GM18507 (cell line): ENCODE results near the gene TEX14.
"Not testable (repeated sequence)": the region's sequence is repeated elsewhere in the genome, so short reads cannot be mapped to it uniquely, and the experiment has no call there.

Experiments used
- DNase-seq: peaks from one replicate; pipeline ENCODE4 v3.0.0; 2011; ENCODE audit warnings: low read depth; ENCODE audit not compliant: insufficient read length; ENCODE audit errors: extremely low spot score
- FAIRE-seq: peaks from 2 replicates; lab custom pipeline; 2011; peaks lifted over from hg19 to GRCh38; lab: Jason Lieb, UNC

Gene TEX14

DNA sequence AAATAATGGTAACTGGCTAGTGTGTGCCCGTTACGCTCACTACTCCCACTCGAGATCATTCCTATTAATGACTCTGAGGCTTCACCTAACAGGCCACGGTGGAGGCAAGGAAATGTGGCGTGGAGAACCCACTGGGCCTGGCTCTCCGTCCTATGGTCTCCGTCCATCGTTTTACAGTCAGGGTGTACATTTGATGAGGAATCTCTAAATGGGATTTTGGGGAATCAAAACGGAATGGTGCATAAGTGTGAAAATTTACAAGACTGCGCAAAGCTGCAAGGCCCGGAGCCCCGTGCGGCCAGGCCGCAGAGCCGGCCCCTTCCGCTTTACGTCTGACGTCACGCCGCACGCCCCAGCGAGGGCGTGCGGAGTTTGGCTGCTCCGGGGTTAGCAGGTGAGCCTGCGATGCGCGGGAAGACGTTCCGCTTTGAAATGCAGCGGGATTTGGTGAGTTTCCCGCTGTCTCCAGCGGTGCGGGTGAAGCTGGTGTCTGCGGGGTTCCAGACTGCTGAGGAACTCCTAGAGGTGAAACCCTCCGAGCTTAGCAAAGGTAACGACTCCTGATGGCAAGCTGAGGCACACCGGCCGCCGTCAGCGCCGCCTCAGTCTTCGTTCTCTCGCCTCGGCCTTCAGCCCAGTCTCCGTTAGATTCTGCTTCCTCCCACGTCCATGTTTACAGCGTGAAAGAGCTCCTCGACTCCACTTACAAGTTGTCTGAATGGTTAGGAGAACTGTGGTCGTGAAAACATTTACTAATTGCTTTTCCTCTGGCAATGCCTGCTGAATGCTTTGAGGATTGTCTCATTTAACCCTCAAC, 602 bp upstream of the TEX14 start, which contains the start of gene RAD51C:
Gene RAD51C (plus strand): TSS at position 364 of the 817 bp plus-strand sequence. CDS start 42 bp downstream, at position 406.
- FAIRE-seq = peak; percentile 90

DNA sequence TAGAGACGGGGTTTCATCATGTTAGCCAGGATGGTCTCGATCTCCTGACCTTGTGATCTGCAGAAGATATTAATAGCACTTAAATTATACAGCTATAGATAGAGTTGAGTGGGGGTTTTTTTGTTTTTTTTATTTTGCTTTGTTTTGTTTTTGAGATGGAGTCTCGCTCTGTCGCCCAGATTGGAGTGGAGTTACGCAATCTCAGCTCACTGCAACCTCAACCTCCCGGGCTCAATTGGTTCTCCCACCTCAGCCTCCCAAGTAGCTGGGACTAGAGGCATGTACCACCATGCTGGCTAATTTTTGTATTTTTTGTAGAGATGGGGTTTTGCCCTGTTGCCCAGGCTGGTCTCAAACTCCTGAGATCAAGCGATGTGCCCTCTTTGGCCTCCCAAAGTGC, 1.8 kb downstream of the TEX14 start:
- not testable (repeated sequence) for DNase-seq, FAIRE-seq

More for the DNA sequence above, 602 bp upstream of the TEX14 start, which contains the start of gene RAD51C:
- peak; percentile 89 for DNase-seq

DNA sequence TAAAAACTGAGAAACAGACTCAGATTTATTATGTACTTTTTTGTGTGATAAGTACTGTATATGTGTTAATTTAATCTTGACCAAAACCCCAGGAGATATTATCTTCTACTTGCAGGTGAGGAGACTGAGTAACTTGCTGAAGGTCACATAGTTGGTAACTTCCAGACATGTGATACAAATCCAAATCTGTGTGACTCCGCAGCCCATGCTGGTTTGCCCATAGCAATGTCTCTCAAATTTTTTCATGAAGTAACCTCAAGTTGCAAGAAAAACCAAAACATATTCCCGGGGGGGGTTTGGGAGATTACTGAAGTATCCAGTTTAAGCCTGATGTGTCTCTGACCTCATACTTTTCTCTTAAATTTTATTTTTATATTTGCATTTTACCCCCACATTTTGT, 3.3 kb downstream of the TEX14 start:
- DNase-seq (no peak), FAIRE-seq (no peak)

DNA sequence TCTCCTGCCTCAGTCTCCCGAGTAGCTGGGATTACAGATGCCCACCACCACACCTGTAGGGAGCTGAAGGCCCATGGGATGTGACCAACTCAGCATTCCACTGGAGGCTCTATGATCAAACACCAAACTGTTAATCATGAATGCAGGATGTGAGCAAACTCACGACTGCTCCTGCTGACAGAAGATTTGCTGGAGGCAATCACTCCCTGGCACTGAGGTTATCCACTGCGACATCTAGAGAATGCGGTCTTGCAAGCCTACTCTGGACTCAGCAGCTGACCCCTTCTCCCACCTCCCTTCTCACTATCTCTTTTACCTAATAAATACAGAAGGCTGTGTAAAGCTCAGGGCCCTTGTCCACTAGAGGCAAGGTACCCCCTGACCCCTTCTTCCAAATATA, 4.9 kb downstream of the TEX14 start:
- FAIRE-seq = no peak

DNA sequence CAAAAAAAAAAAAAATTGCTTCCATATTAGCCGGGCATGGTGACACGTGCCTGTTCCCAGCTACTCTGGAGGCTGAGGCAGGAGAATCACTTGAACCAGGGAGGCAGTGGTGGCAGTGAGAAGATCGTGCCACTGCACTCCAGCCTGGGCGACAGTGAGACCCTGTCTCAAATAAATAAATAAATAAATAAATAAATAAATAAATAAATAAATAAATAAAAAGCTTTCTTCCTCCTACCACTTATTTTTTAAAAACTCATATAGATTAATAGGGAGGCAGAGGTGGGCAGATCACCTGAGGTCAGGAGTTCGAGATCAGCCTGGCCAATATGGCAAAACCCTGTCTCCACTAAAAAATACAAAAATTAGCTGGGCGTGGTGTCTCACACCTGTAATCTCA, 7.4 kb downstream of the TEX14 start:
- not testable (repeated sequence) for FAIRE-seq, DNase-seq

More for the DNA sequence above, 4.9 kb downstream of the TEX14 start:
- DNase-seq = no peak

DNA sequence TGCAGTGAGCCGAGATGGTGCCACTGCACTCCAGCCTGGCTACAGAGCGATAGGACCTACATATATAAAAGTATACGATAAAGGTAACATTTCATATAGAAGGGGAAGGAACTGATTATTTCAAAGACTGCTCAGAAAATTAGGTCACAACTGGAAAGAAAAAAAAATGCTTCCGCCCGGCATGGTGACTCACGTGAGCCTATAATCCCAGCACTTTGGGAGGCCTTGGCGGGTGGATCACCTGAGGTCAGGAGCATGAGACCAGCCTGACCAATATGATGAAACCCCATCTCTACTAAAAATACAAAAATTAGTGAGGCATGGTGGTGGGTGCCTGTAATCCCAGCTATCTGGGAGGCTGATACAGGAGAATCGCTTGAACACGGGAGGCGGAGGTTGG, 7.8 kb downstream of the TEX14 start:
- DNase-seq (no peak), FAIRE-seq (no peak)

DNA sequence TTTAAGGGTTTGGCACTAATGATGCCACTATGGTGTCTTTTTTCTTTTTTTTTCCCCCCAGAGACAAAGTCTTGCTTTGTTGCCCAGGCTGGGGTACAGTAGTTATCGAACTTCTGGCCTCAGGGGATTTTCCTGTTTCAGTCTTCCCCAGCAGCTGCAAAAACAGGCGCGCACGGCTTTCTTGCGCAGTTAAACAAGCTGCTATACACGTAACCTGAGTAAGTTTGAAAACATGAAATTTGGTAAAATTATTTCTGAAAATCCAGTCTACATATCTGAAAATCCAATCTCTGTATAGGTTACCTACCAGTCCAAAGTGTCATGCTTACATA, 11.8 kb downstream of the TEX14 start:
- no peak for FAIRE-seq
- DNase-seq = no peak

DNA sequence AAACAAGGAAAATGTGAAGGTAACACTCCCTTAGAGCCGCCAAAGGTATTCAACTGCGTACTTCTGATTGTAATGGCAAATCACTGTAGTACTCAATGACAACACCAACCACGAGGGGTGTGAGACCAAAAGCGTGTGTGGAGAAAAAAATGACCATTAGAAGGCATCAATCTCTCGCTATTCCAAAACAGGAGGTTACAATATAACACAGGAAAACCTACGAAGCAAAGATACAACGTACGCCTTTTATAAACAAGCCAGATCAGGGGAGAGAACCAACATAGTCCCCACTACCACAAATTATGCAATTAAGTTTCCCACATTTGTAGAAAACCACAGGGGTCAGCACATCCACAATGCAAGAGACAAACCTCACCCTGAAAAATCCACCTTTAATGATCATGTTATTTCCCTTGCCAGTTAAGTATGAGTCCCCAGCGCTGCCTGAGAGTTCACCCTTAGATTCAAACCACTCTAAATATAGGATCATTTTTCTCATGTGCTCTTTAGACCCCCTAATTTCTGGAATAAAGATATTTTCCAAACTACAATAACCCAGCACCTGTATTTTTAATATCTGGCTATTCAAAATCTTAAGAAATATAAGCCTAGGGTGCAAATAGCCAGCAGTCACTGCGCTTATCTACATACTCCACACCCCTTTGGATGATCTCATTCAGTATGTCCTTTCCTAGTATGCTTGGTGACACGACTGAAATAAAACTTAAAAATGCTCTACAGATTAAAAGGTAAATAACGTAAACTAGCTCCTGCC, 12.4 kb downstream of the TEX14 start:
- FAIRE-seq (no peak), DNase-seq (no peak)

DNA sequence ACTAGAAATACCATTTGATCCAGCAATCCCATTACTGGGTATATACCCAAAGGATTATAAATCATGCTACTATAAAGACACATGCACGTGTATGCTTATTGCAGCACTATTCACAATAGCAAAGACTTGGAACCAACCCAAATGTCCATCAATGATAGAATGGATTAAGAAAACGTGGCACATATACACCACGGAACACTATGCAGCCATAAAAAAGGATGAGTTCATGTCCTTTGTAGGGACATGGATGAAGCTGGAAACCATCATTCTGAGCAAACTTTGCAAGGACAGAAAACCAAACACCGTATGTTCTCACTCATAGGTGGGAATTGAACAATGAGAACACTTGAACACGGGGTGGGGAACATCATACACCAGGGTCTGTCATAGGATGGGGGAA, 13.6 kb downstream of the TEX14 start:
- DNase-seq, FAIRE-seq: not testable (repeated sequence)

DNA sequence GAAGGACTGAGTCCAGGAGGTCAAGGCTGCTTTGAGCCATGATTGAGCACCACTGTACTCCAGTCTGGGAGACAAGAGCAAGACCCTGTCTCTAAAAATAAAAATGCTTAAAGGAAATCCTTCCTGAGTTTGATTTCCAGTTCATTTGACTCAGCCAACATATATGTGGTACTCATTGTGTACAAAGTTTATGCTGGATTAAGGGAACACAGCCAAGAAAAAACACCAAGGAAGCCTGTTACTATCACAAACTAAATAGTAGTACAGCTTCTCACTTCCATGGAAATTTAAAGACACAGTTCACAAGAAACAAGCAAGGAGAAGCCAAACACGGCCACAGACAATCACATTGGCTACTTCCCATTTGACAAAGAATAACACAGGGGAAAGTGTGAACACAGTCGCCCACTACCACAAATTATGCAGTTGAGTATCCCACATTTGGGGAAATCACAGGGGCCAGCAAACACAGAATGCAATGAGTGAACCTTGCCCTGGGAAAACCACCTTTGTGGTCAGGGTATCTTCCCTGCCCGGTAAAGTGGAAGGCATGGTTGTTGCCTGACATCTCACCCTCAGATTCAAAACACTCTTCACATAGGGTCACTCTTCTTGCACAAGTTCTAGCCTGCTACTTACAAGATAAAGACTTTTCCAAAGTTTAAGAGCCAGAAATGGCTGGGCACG, 14.5 kb downstream of the TEX14 start:
- FAIRE-seq (no peak), DNase-seq (no peak)

DNA sequence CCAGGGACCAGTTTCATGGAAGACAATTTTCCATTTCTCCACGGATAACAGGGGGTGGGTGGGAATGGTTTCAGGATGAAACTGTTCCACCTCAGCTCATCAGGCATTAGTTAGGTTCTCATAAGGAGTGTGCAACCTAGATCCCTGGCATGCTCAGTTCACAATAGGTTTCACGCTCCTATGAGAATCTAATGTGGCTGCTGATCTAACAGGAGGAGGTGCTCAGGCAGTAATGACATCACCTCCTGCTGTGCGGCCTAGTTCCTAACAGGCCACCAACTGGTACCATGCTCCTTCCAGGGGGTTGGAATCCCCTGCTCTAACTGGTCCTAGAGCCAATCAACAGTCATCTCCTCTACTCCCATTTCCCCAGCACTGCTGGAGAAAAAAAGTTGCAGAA, 19.9 kb downstream of the TEX14 start:
- FAIRE-seq = no peak
- DNase-seq = no peak

DNA sequence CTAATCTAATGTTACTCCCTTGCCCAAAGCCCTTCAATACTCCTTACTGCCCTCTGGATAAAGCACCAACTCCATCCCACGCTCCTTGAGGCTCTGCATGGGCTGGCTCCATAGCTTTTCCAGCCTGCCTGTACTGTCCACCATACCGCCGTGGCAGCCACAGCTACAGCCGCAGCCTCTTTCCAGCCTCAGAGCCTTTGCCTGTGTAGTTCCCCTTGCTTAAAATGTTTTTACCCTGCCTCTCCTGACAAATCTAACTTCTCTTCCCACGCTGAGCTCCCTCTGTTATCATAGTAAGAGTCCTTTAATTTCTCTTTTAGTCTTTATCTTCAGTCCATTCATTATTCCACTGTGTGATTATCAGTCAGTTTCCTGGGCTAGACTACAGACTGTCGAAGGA, 22.0 kb downstream of the TEX14 start:
- FAIRE-seq (no peak), DNase-seq (no peak)

DNA sequence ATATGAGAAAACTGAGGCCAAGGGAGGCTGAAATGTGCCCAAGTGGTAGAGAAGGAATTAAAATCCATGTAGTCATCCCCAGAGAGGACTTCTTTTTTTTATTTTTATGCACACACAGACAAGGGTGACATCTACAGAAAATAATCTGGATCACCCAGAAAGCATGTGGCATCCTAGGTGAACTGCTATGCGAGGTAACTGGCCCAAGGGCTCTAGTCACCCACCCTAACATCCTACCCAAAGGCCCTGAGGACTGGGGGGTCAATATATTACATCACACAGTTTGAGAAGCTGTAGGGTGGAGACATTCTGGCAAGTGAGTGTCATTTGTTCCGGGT, 23.3 kb downstream of the TEX14 start:
- DNase-seq (no peak), FAIRE-seq (no peak)

DNA sequence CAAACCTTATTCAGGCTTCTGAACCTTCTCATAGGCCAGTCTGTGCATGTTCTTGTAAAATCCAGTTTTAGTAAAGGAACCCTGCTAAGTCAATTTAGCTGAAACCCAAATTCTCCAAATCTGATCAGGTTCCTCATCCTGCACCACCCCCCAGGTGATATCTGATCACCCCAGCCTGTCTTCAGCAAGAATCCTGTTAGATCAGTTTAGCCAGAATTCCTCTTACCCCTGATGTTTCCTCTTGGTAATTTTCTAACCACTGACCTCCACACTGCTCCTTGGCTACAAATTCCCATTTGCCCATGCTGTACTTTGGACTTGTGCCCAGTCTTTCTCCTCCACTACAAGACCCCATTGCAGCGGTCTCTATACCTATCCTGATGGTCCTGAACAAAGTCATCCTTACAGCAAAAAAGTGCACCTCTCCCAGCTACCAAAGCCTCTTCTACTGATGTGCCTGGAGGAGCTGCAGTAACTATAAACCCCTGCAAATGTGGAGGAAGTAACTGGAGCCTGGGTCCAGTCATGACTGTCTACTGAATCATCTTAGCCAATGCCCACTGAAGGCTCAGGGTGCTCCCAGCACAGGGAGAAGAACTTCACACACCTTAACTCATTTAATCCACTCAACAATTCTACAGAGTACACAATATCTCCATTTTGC, 23.8 kb downstream of the TEX14 start:
- no peak for DNase-seq
- FAIRE-seq = no peak

DNA sequence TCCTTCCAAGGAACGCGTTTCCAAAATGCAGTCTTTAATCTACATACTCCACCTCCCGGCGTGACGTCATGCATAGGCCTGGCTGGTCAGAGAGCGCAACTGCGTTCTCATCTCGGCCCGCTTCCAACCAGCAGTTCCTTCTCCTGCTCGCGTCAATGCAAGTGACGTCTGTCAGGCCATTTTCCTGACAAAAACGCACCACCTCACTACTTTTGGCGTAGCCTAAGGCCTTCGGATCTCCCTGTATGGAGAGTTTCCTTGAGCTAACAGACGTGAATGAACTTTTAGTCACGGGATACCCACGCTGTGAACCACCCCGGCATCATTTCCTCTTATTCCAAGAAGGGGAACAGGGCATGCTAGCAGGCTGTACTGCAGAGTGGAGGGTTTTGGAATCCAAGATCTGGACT, 25.0 kb downstream of the TEX14 start:
- FAIRE-seq (no peak), DNase-seq (no peak)

DNA sequence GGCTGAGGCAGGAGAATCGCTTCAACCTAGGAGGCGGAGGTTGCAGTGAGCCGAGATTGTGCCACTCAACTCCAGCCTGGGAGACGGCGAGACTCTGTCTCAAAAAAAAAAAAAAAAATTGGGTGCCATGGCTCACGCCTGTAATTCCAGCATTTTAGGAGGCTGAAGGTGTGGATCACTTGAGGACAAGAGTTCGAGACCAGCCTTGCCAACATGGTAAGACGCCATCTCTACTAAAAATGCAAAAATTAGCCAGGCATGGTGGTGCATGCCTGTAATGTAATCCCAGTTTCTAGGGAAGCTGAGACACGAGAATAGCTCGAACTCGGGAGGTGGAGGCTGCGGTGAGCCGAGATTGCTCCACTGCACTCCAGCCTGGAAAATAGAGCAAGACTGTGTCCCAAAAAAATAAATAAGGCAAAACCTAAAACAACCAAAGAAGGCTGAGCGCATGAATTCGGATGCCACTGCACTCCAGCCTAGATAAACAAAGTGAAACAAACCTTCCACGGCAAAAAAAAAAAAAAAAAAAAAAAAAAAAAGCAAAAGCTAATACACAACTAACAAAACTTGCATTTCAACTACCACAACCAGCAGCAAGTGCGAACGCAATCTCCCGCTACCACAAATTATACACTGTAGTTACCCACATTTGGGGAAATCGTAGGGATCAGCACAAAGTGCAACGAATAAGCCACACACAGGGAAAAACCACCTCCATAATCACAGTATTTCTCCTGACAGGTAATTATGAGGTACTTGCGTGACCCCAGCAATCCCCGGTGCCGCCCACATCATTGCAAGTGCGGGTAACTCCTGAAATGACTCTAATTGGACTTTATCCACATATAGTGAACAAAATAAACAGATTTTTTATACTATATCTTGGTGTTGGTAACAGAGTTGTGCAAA, 25.6 kb downstream of the TEX14 start:
- FAIRE-seq (no peak), DNase-seq (no peak)

DNA sequence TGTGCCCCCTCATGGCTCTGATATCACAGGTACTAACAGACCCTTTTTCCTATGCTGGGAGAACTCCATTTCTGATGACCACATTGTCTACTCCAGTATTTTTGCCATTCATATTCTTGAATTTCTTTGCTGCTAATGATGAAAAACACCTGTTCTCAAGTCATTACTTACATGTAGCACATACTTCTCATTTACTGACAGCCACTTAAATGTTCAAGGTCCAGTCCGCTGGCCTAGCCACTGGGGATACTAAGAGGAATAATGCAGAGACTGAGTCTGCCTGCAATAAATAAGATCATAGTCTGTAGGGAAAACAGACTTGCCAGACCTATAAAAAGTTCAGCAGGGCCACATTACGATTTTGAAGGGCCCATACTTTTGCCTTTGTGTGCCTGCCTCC, 27.5 kb downstream of the TEX14 start:
- DNase-seq = no peak
- no peak for FAIRE-seq

DNA sequence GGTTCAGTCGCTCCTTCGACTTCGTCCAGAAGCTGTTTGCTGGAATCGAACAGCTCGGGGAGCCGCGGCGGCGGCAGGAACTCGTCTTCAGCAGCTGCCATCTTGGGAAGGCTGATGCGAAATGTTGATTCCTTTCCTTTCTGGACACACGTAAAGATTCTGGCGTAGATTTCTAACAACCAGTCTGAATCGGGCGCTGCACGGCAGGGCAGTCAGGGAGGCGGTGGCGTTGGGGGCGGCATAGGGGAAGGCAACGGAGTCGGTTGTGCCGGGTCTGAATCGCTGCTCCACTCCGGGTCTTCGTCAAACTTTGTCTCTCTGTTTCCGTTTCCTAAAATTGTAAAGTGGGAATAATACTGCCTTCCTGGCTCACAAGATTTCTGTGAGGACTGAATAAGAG, 30.3 kb downstream of the TEX14 start:
- DNase-seq (no peak), FAIRE-seq (no peak)

DNA sequence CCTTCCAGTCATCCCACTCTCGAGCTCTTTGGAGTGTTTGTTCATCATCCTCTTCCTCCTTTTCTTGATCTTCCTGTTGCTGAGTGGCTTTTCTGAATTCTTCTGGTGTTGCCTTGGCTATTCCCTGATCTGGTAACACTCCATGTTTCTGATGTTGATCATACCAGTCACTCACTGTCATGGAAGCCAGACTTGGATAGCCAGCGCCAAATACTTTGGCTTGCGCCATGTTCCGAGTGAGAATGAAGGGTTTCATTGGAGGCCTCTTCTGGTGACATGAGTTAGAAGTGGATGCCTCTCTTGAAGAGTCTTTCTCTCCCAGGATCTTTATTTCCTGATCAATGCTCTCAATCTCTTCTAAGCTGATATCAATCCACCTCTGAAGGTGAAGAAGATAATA, 31.2 kb downstream of the TEX14 start:
- FAIRE-seq (no peak), DNase-seq (no peak)
